Activated T-cell treated with anti-CD3 and anti-CD28 coated beads, Interleukin-2, amount 50 U/mL, for 4 hours (primary cell): Measurements from ENCODE around the gene SERPINA12. TPM values are rescaled to one million over a fixed set of nuclear protein-coding genes. Genes with fewer than 3 reads are reported as not detected.

Experiments
- total RNA-seq, 3 donors: library from RNA; stranded (reverse); gene quantifications; one replicate each; pipeline ENCODE4 v1.2.1, GENCODE V29; 2021

Gene SERPINA12
- total RNA-seq, 3 donors from 2014 or later, result not detected

Other genes with a start within 250 kb of the SERPINA12 start
- not detected for gene SERPINA10, start 216.2 kb downstream of the SERPINA12 start, total RNA-seq
- gene SERPINA6, start 186.1 kb downstream of the SERPINA12 start, total RNA-seq, result not detected
- gene SERPINA2, start 142.8 kb downstream of the SERPINA12 start, total RNA-seq, result not detected
- gene SERPINA1, start 120.9 kb downstream of the SERPINA12 start, total RNA-seq, result 1 to 10 TPM; 4.8 to 5.3 (median 4.9) TPM
- not detected for gene SERPINA11, start 56.7 kb downstream of the SERPINA12 start, total RNA-seq
- gene SERPINA9, start 33.3 kb downstream of the SERPINA12 start, total RNA-seq, result not detected
- not detected for gene SERPINA4, start 52.0 kb upstream of the SERPINA12 start, total RNA-seq
- gene SERPINA5, start 72.0 kb upstream of the SERPINA12 start, total RNA-seq, result under 1 TPM; 0.29 to 0.58 (median 0.38) TPM
- 1 to 10 TPM; 1.9 to 2.6 (median 2.4) TPM for gene SERPINA3, start 102.9 kb upstream of the SERPINA12 start, total RNA-seq